NB4 (cell line): ENCODE measurements around the gene PA2G4.
"Not testable (repeated sequence)": the region's sequence is repeated elsewhere in the genome, so short reads cannot be mapped to it uniquely, and the experiment has no call there.

Source experiments
- CTCF ChIP-seq: IDR thresholded peaks from one replicate; pipeline ENCODE4 v1.5.1; 2012; ENCODE audit warnings: low read depth, low read length
- MYC ChIP-seq: IDR thresholded peaks from 2 replicates; pipeline ENCODE4 v1.6.1; 2011; ENCODE audit warnings: low read depth, low read length
- POLR2A ChIP-seq: IDR thresholded peaks from 2 replicates; pipeline ENCODE4 v1.6.1; 2011; ENCODE audit warnings: mild to moderate bottlenecking; ENCODE audit not compliant: insufficient read length; ENCODE audit errors: extremely low read depth

GRCh38 chr12:56059964-56060363, 44.4 kb upstream of the PA2G4 start:
- TF ChIP-seq POLR2A, CTCF, MYC: not testable (repeated sequence)
